ENCODE measurements around the gene ZBP1.

GRCh38 chr20:57586943-57587277 is 33.3 kb downstream of the ZBP1 start:
- TF ChIP-seq POLR2AphosphoS5 (IDR thresholded peaks at IDR 0.05) (no peak), POLR2A (IDR thresholded peaks at IDR 0.05) (no peak), CTCF (IDR thresholded peaks at IDR 0.05) (no peak)
